Right atrium auricular region (tissue), 2 donors: ENCODE results near the gene FBLIM1. TPM values are rescaled to one million over a fixed set of nuclear protein-coding genes. Genes with fewer than 3 reads are reported as not detected.

Experiments used
- DNase-seq: peaks from one replicate; pipeline ENCODE4 v3.0.0-alpha.2; 2019; ENCODE audit warnings: low spot score
- H3K27ac ChIP-seq, 2 donors: fragments of 200-600 bp; sonication (generic); 1 replicate in 1 of 2; 2 replicates in 1 of 2; pipeline ENCODE4 v1.5.1; 2016 to 2019
- H3K27me3 ChIP-seq, 2 donors: fragments of 200-600 bp; sonication (generic); one replicate each; pipeline versions ENCODE4 v1.5.1 to v1.6.0; 2017 to 2019
- H3K36me3 ChIP-seq: fragments of 200-600 bp; sonication (generic); one replicate; pipeline ENCODE4 v1.5.1; 2016
- H3K4me1 ChIP-seq, 2 donors: fragments of 200-600 bp; sonication (generic); one replicate each; pipeline versions ENCODE4 v1.5.1 to v1.6.0; 2017 to 2019
- H3K4me3 ChIP-seq, 2 donors: fragments of 200-600 bp; sonication (generic); 1 replicate in 1 of 2; 2 replicates in 1 of 2; pipeline ENCODE4 v1.5.1; 2017 to 2019; ENCODE audit warnings: mild to moderate bottlenecking in 1 of 2, moderate library complexity in 1 of 2
- H3K9me3 ChIP-seq, 2 donors: fragments of 200-600 bp; sonication (generic); one replicate each; pipeline ENCODE4 v1.5.1; 2019
- CTCF ChIP-seq, 2 donors: fragments of 200-600 bp; sonication (generic); IDR thresholded peaks; one replicate each; pipeline ENCODE4 v1.5.1; 2019; ENCODE audit warnings: antibody characterized with exemption in 2 of 2
- total RNA-seq, 2 donors: library from RNA; depleted of rRNA; stranded (reverse); fragments of >200 nt; gene quantifications; one replicate each; pipeline ENCODE4 v1.1.0, GENCODE V29; 2016

FBLIM1 gene
- total RNA-seq, 2 donors from 2014 or later: 66.6 to 124 TPM

- peak overlapping the region in 1 of 2 donors; percentile 81 for H3K4me3 ChIP-seq
- peaks cover 0 to 84% of the 10 kb centered on the region in 2 donors for H3K4me1 ChIP-seq
- no peak for DNase-seq
These were observed 3.0 kb downstream of the FBLIM1 start for GRCh38 chr1:15761366-15762128.

GRCh38 chr1:15762546-15762945 is 4.0 kb downstream of the FBLIM1 start:
- H3K4me3 ChIP-seq: no peak overlapping the region
- peaks cover 18% of the 10 kb centered on the region for H3K36me3 ChIP-seq
- H3K27me3 ChIP-seq: no peaks in the 10 kb centered on the region
- H3K4me1 ChIP-seq: peaks cover 0 to 75% of the 10 kb centered on the region in 2 donors
- no peaks in the 10 kb centered on the region for H3K9me3 ChIP-seq
- peak overlapping the region; percentile 86 to 91 for H3K27ac ChIP-seq
- DNase-seq: no peak
- no peak for TF ChIP-seq CTCF (IDR thresholded peaks at IDR 0.05)

More at GRCh38 chr1:15761366-15762128, 3.0 kb downstream of the FBLIM1 start:
- no peak for TF ChIP-seq CTCF (IDR thresholded peaks at IDR 0.05)
- H3K9me3 ChIP-seq: no peaks in the 10 kb centered on the region
- peak overlapping the region; percentile 86 to 91 for H3K27ac ChIP-seq
- no peaks in the 10 kb centered on the region for H3K27me3 ChIP-seq
- peaks cover 16% of the 10 kb centered on the region for H3K36me3 ChIP-seq

GRCh38 chr1:15764269-15764764 is 5.7 kb downstream of the FBLIM1 start:
- no peaks in the 10 kb centered on the region for H3K9me3 ChIP-seq
- no peak for DNase-seq
- no peaks in the 10 kb centered on the region for H3K27me3 ChIP-seq
- H3K27ac ChIP-seq: peak overlapping the region; percentile 33 to 49
- peaks cover 0 to 60% of the 10 kb centered on the region in 2 donors for H3K4me1 ChIP-seq
- H3K4me3 ChIP-seq: no peak overlapping the region
- peaks cover 33% of the 10 kb centered on the region for H3K36me3 ChIP-seq
- no peak for TF ChIP-seq CTCF (IDR thresholded peaks at IDR 0.05)

- Histone ChIP-seq H3K4me1 (peaks cover 0 to 56% of the 10 kb centered on the region in 2 donors), H3K9me3 (no peaks in the 10 kb centered on the region), H3K4me3 (no peak overlapping the region), H3K27ac (peak overlapping the region in 1 of 2 donors; percentile 33), H3K36me3 (peaks cover 34% of the 10 kb centered on the region), H3K27me3 (no peaks in the 10 kb centered on the region)
- DNase-seq: no peak
- no peak for TF ChIP-seq CTCF (IDR thresholded peaks at IDR 0.05)
These were observed 6.3 kb downstream of the FBLIM1 start for GRCh38 chr1:15764890-15765289.

- peaks cover 41% of the 10 kb centered on the region for H3K36me3 ChIP-seq
- no peak for TF ChIP-seq CTCF (IDR thresholded peaks at IDR 0.05)
- no peaks in the 10 kb centered on the region for H3K27me3 ChIP-seq
- no peaks in the 10 kb centered on the region for H3K9me3 ChIP-seq
- H3K4me1 ChIP-seq: peaks cover 0 to 49% of the 10 kb centered on the region in 2 donors
- H3K27ac ChIP-seq: peak overlapping the region in 1 of 2 donors; percentile 33
- DNase-seq: no peak
- no peak overlapping the region for H3K4me3 ChIP-seq
These were observed 7.0 kb downstream of the FBLIM1 start for GRCh38 chr1:15765495-15766194.
